Right cardiac atrium (tissue), 5 donors: Measurements from ENCODE around the gene ACSS1. TPM values are rescaled to one million over a fixed set of nuclear protein-coding genes. Genes with fewer than 3 reads are reported as not detected.
"Not testable (repeated sequence)": the region's sequence is repeated elsewhere in the genome, so short reads cannot be mapped to it uniquely, and the experiment has no call there.

Experiments used
- ATAC-seq, 2 donors: fragments of 200-7000 bp; cut with Tn5 transposase; one replicate each; pipeline versions ENCODE4 v1.8.0 to v1.9.1; 2020; ENCODE audit warnings: moderate library complexity in 2 of 2, mild to moderate bottlenecking in 1 of 2
- DNase-seq, 3 donors: peaks; one replicate each; pipeline ENCODE4 v3.0.0-alpha.2; 2020
- H3K27ac ChIP-seq: one replicate; pipeline ENCODE4 v1.5.1; 2013; ENCODE audit warnings: mild to moderate bottlenecking, low read length, control low read depth, moderate library complexity
- H3K27me3 ChIP-seq: one replicate; pipeline ENCODE4 v1.6.1; 2013; ENCODE audit not compliant: control insufficient read depth, insufficient read depth
- H3K4me1 ChIP-seq: one replicate; pipeline ENCODE4 v1.6.1; 2013; ENCODE audit warnings: low read length; ENCODE audit not compliant: control insufficient read depth, insufficient read depth
- H3K4me3 ChIP-seq: one replicate; pipeline ENCODE4 v1.5.1; 2013; ENCODE audit warnings: low read length, control low read depth
- H3K9me3 ChIP-seq: one replicate; pipeline ENCODE4 v1.6.1; 2013; ENCODE audit warnings: low read length; ENCODE audit not compliant: control insufficient read depth
- WGBS: extraction: QIAGEN DNeasy Blood & Tissue Kit; methylation state at CpG from one replicate; pipeline ENCODE4 v1.1.7; 2013; 5-methylcytosine and 5-hydroxymethylcytosine counted together
- intact Hi-C, 4 donors: fragments of 100-400 bp; cut with DNase I; formaldehyde crosslinking; loops; one replicate each; pipeline versions ENCODE4 v1.11.0 to v1.14.0; 2022 to 2023
- polyA plus RNA-seq: library from polyadenylated mRNA; stranded (reverse); fragments of 200-250 nt; gene quantifications from one replicate; pipeline ENCODE4 v1.2.3, GENCODE V29; 2013
- total RNA-seq, 4 donors: library from RNA; stranded (reverse); fragmentation: NEBNext Ultra II Directional; extraction: Animal tissue kit (Norgen Biotek cat#: 25700); gene quantifications; one replicate each; pipeline ENCODE4 v1.2.1, GENCODE V29; 2021
- donor health status: healthy with polysubstance abuse.
- donor health status: DM: no; HTN: yes; CAD: no.
- donor health status: DM: no; HTN: no; CAD: no.
- donor health status: DM: no; HTN: yes; CAD: no; lungs with severe emphysema.
- donor health status: DM: yes; HTN: yes; CAD: no.

ACSS1 gene
- total and polyA plus RNA-seq, 5 donors: 14.8 to 61.8 (median 32.5) TPM

- Histone ChIP-seq H3K4me1 (peaks cover 8% of the 10 kb centered on the region), H3K27ac (no peak overlapping the region)
- no peak for DNase-seq
Observed at GRCh38 chr20:25007491-25008305, 50.2 kb downstream of the ACSS1 start.

GRCh38 chr20:25006431-25007167, 51.3 kb downstream of the ACSS1 start:
- Histone ChIP-seq H3K4me3 (no peak overlapping the region), H3K4me1 (peaks cover 8% of the 10 kb centered on the region), H3K27me3 (no peaks in the 10 kb centered on the region), H3K27ac (no peak overlapping the region), H3K9me3 (no peaks in the 10 kb centered on the region)
- intact Hi-C loops: no loop called here
- DNase-seq (no peak), ATAC-seq (no peak)
- WGBS: 86% methylated on average over 12 of the region's 12 CpGs

More at GRCh38 chr20:25007491-25008305, 50.2 kb downstream of the ACSS1 start:
- intact Hi-C loops: no loop called here
- Histone ChIP-seq H3K9me3 (no peaks in the 10 kb centered on the region), H3K27me3 (no peaks in the 10 kb centered on the region), H3K4me3 (no peak overlapping the region)
- no peak for ATAC-seq
- 93% methylated on average over 22 of the region's 22 CpGs for WGBS

- H3K4me3 ChIP-seq: no peak overlapping the region
- peak overlapping the region; percentile 6 for H3K27ac ChIP-seq
- no peaks in the 10 kb centered on the region for H3K9me3 ChIP-seq
- intact Hi-C loops: no loop called here
- no peak for DNase-seq
- peaks cover 8% of the 10 kb centered on the region for H3K4me1 ChIP-seq
- 86% methylated on average over 8 of the region's 8 CpGs for WGBS
- H3K27me3 ChIP-seq: no peaks in the 10 kb centered on the region
- ATAC-seq: no peak
Observed at GRCh38 chr20:25005661-25006060, 52.3 kb downstream of the ACSS1 start.

- DNase-seq (no peak), ATAC-seq (peak in 1 of 2 donors; percentile 20)
- Histone ChIP-seq H3K27me3 (no peaks in the 10 kb centered on the region), H3K9me3 (no peaks in the 10 kb centered on the region), H3K4me3 (no peak overlapping the region), H3K4me1 (peaks cover 8% of the 10 kb centered on the region), H3K27ac (peak overlapping the region; percentile 6)
- 55% methylated on average over 2 of the region's 2 CpGs for WGBS
- intact Hi-C loops: no loop called here
Observed at GRCh38 chr20:25005220-25005619, 52.7 kb downstream of the ACSS1 start.

GRCh38 chr20:25003002-25003401, 54.9 kb downstream of the ACSS1 start:
- 85% methylated on average over 1 of the region's 1 CpG for WGBS
- intact Hi-C loops: no loop called here
- DNase-seq (no peak), ATAC-seq (no peak)
- Histone ChIP-seq H3K27me3 (no peaks in the 10 kb centered on the region), H3K9me3 (no peaks in the 10 kb centered on the region), H3K4me3 (no peak overlapping the region), H3K4me1 (peaks cover 15% of the 10 kb centered on the region), H3K27ac (no peak overlapping the region)

GRCh38 chr20:25001323-25001722, 56.6 kb downstream of the ACSS1 start:
- ATAC-seq: not testable (repeated sequence)

GRCh38 chr20:25000268-25000801, 57.6 kb downstream of the ACSS1 start:
- intact Hi-C loops: no loop called here
- H3K27ac ChIP-seq: no peak overlapping the region

More at GRCh38 chr20:25001323-25001722, 56.6 kb downstream of the ACSS1 start:
- WGBS: 94% methylated on average over 4 of the region's 4 CpGs
- H3K27ac ChIP-seq, H3K4me3 ChIP-seq, DNase-seq, intact Hi-C loops, H3K27me3 ChIP-seq, H3K9me3 ChIP-seq: not testable (repeated sequence)
- peaks cover 16% of the 10 kb centered on the region for H3K4me1 ChIP-seq

GRCh38 chr20:24999568-24999967, 58.4 kb downstream of the ACSS1 start:
- no peak for ATAC-seq
- Histone ChIP-seq H3K9me3 (no peaks in the 10 kb centered on the region), H3K4me1 (peaks cover 10% of the 10 kb centered on the region), H3K4me3 (no peak overlapping the region), H3K27ac (peak overlapping the region; percentile 32), H3K27me3 (no peaks in the 10 kb centered on the region)
- WGBS: 90% methylated on average over 4 of the region's 4 CpGs
- intact Hi-C loops: loop anchor here (5.0 to 10.0 kb wide), 3 partner anchors 178 to 405 kb away; partner anchors contain the start of genes ENTPD6 (in 1 of the 4) and GINS1 (in 1 of the 4)
- no peak for DNase-seq

More at GRCh38 chr20:25000268-25000801, 57.6 kb downstream of the ACSS1 start:
- H3K27me3 ChIP-seq: no peaks in the 10 kb centered on the region
- DNase-seq: peak; percentile 53 to 88 (median 79)
- H3K4me1 ChIP-seq: peaks cover 10% of the 10 kb centered on the region
- no peak overlapping the region for H3K4me3 ChIP-seq
- H3K9me3 ChIP-seq: no peaks in the 10 kb centered on the region
- peak; percentile 41 to 58 for ATAC-seq
- WGBS: 39% methylated on average over 4 of the region's 4 CpGs

GRCh38 chr20:24998631-24999445, 59.1 kb downstream of the ACSS1 start:
- WGBS: 55% methylated on average over 12 of the region's 12 CpGs
- Histone ChIP-seq H3K9me3 (no peaks in the 10 kb centered on the region), H3K4me1 (peaks cover 10% of the 10 kb centered on the region), H3K27ac (peak overlapping the region; percentile 90), H3K27me3 (no peaks in the 10 kb centered on the region), H3K4me3 (no peak overlapping the region)
- ATAC-seq (peak; percentile 38 to 45), DNase-seq (no peak)
- intact Hi-C loops: loop anchor here (5.0 to 10.0 kb wide), 3 partner anchors 178 to 406 kb away; partner anchors contain the start of genes ENTPD6 (in 1 of the 4) and GINS1 (in 1 of the 4)

GRCh38 chr20:24998121-24998520, 59.8 kb downstream of the ACSS1 start:
- WGBS: 81% methylated on average over 3 of the region's 3 CpGs
- Histone ChIP-seq H3K27ac (peak overlapping the region; percentile 90), H3K9me3 (no peaks in the 10 kb centered on the region), H3K4me1 (peaks cover 10% of the 10 kb centered on the region), H3K27me3 (no peaks in the 10 kb centered on the region), H3K4me3 (no peak overlapping the region)
- ATAC-seq: no peak
- no peak for DNase-seq
- intact Hi-C loops: loop anchor here (5.0 to 10.0 kb wide), 3 partner anchors 179 to 407 kb away; partner anchors contain the start of genes ENTPD6 (in 1 of the 4) and GINS1 (in 1 of the 4)
